Liver (tissue), 3 donors: ENCODE data around the gene ACTN3.

Source experiments
- ATF3 ChIP-seq: IDR thresholded peaks from 2 replicates; pipeline ENCODE4 v1.6.1; 2016; ENCODE audit warnings: antibody characterized with exemption
- CTCF ChIP-seq: fragments of 150-350 bp; IDR thresholded peaks from 2 replicates; pipeline ENCODE4 v1.5.1; 2017; ENCODE audit warnings: improper control_type of control experiment, low read depth, low read length; ENCODE audit not compliant: missing input control
- GABPA ChIP-seq, 2 donors: IDR thresholded peaks in 1 of 2; conservative IDR thresholded peaks in 1 of 2; 2 replicates each; pipeline ENCODE4 v1.6.1; 2016; ENCODE audit warnings: antibody characterized with exemption in 2 of 2, mild to moderate bottlenecking in 1 of 2, moderate library complexity in 1 of 2
- RAD21 ChIP-seq, 2 donors: IDR thresholded peaks; 2 replicates each; pipeline ENCODE4 v1.6.1; 2016; ENCODE audit warnings: antibody characterized with exemption in 2 of 2, mild to moderate bottlenecking in 2 of 2
- REST ChIP-seq: IDR thresholded peaks from 2 replicates; pipeline ENCODE4 v1.6.1; 2016; ENCODE audit warnings: antibody characterized with exemption, mild to moderate bottlenecking
- RXRA ChIP-seq, 2 donors: IDR thresholded peaks; 2 replicates each; pipeline ENCODE4 v1.6.1; 2017 to 2018; ENCODE audit warnings: antibody characterized with exemption in 2 of 2, mild to moderate bottlenecking in 1 of 2
- TAF1 ChIP-seq: conservative IDR thresholded peaks from 2 replicates; pipeline ENCODE4 v1.6.1; 2016; ENCODE audit warnings: antibody characterized with exemption, mild to moderate bottlenecking
- ZBTB33 ChIP-seq: IDR thresholded peaks from 2 replicates; pipeline ENCODE4 v1.6.1; 2016; ENCODE audit warnings: antibody characterized with exemption
- donor health status: healthy.
- donor health status: healthy.

- TF ChIP-seq REST, result no peak
- no peak for TF ChIP-seq CTCF
- TF ChIP-seq RAD21 (IDR thresholded peaks at IDR 0.05), result no peak
- no peak for TF ChIP-seq ATF3
- TF ChIP-seq TAF1, result no peak
- TF ChIP-seq ZBTB33, result no peak
- no peak for TF ChIP-seq RXRA (IDR thresholded peaks at IDR 0.05)
- TF ChIP-seq GABPA (IDR thresholded peaks at IDR 0.05 in 1 of 2, conservative IDR thresholded peaks at IDR 0.05 in 1 of 2), result no peak
Measured at GRCh38 chr11:66564984-66565383, 18.3 kb downstream of the ACTN3 start.
